ENCODE data around the gene G6PC1. TPM values are rescaled to one million over a fixed set of nuclear protein-coding genes. Genes with fewer than 3 reads are reported as not detected.
"Not testable (repeated sequence)": the region's sequence is repeated elsewhere in the genome, so short reads cannot be mapped to it uniquely, and the experiment has no call there.

Gene G6PC1
- total RNA-seq, 2 donors from 2014 or later = not detected

GRCh38 chr17:42853597-42853967 is 47.0 kb upstream of the G6PC1 start:
- intact Hi-C loops (cut with DNase I) = no loop called here
- Histone ChIP-seq H3K27ac (peak overlapping the region in 1 of 2 donors; percentile 12), H3K36me3 (no peaks in the 10 kb centered on the region), H3K27me3 (replicated peaks; ENCODE audit: insufficient read depth) (no peaks in the 10 kb centered on the region), H3K9me3 (no peaks in the 10 kb centered on the region), H3K4me1 (replicated peaks) (no peaks in the 10 kb centered on the region), H3K4me3 (peak overlapping the region; percentile 21 to 24)
- DNase-seq (ENCODE audit: low spot score) = no peak
- no peak for TF ChIP-seq CTCF (IDR thresholded peaks at IDR 0.05)
- no peak for TF ChIP-seq POLR2AphosphoS5 (IDR thresholded peaks at IDR 0.05)
- TF ChIP-seq POLR2A (IDR thresholded peaks at IDR 0.05) = no peak
- 64% methylated on average over 5 of the region's 5 CpGs for WGBS

GRCh38 chr17:42853968-42854790 is 46.4 kb upstream of the G6PC1 start:
- 79% methylated on average over 15 of the region's 15 CpGs for whole genome bisulfite sequencing
- Histone ChIP-seq H3K9me3 (no peaks in the 10 kb centered on the region), H3K4me3 (peak overlapping the region; percentile 21 to 24), H3K36me3 (no peaks in the 10 kb centered on the region), H3K27ac (peak overlapping the region in 1 of 2 donors; percentile 12), H3K4me1 (replicated peaks) (no peaks in the 10 kb centered on the region), H3K27me3 (replicated peaks; ENCODE audit: insufficient read depth) (no peaks in the 10 kb centered on the region)
- no peak for DNase-seq (ENCODE audit: low spot score)
- TF ChIP-seq POLR2AphosphoS5 (IDR thresholded peaks at IDR 0.05) (no peak), CTCF (IDR thresholded peaks at IDR 0.05) (no peak), POLR2A (IDR thresholded peaks at IDR 0.05) (no peak)
- intact Hi-C loops (cut with DNase I) = no loop called here

GRCh38 chr17:42855048-42855596 is 45.5 kb upstream of the G6PC1 start:
- intact Hi-C loops (cut with DNase I) = no loop called here
- no peaks in the 10 kb centered on the region for H3K9me3 ChIP-seq
- H3K4me3 ChIP-seq = no peak overlapping the region
- no peaks in the 10 kb centered on the region for H3K4me1 ChIP-seq (replicated peaks)
- WGBS = 75% methylated on average over 8 of the region's 8 CpGs
- DNase-seq (ENCODE audit: low spot score) = no peak
- H3K36me3 ChIP-seq = no peaks in the 10 kb centered on the region
- no peak for TF ChIP-seq POLR2A (IDR thresholded peaks at IDR 0.05)
- TF ChIP-seq CTCF (IDR thresholded peaks at IDR 0.05) = no peak
- TF ChIP-seq POLR2AphosphoS5 (IDR thresholded peaks at IDR 0.05) = no peak
- no peak overlapping the region for H3K27ac ChIP-seq
- no peaks in the 10 kb centered on the region for H3K27me3 ChIP-seq (replicated peaks; ENCODE audit: insufficient read depth)

GRCh38 chr17:42856093-42856492 is 44.5 kb upstream of the G6PC1 start:
- H3K4me3 ChIP-seq; H3K36me3 ChIP-seq; H3K9me3 ChIP-seq; H3K27ac ChIP-seq; H3K27me3 ChIP-seq (replicated peaks; ENCODE audit: insufficient read depth); H3K4me1 ChIP-seq (replicated peaks); DNase-seq (ENCODE audit: low spot score); intact Hi-C loops (cut with DNase I): not testable (repeated sequence)
- 74% methylated on average over 6 of the region's 8 CpGs for WGBS

GRCh38 chr17:42856516-42856915 is 44.1 kb upstream of the G6PC1 start:
- H3K36me3 ChIP-seq; H3K9me3 ChIP-seq; H3K4me3 ChIP-seq; DNase-seq (ENCODE audit: low spot score); intact Hi-C loops (cut with DNase I); H3K4me1 ChIP-seq (replicated peaks); H3K27ac ChIP-seq; H3K27me3 ChIP-seq (replicated peaks; ENCODE audit: insufficient read depth): not testable (repeated sequence)
- WGBS = 86% methylated on average over 8 of the region's 8 CpGs

- intact Hi-C loops (cut with DNase I) = no loop called here
- 92% methylated on average over 1 of the region's 1 CpG for whole genome bisulfite sequencing
These were observed 43.2 kb upstream of the G6PC1 start for GRCh38 chr17:42857389-42857788.

More at GRCh38 chr17:42857389-42857788, 43.2 kb upstream of the G6PC1 start:
- Histone ChIP-seq H3K4me3 (no peak overlapping the region), H3K27me3 (replicated peaks; ENCODE audit: insufficient read depth) (no peaks in the 10 kb centered on the region), H3K36me3 (no peaks in the 10 kb centered on the region), H3K4me1 (replicated peaks) (no peaks in the 10 kb centered on the region), H3K9me3 (no peaks in the 10 kb centered on the region), H3K27ac (no peak overlapping the region)
- no peak for TF ChIP-seq POLR2A (IDR thresholded peaks at IDR 0.05)
- no peak for TF ChIP-seq POLR2AphosphoS5 (IDR thresholded peaks at IDR 0.05)
- no peak for TF ChIP-seq CTCF (IDR thresholded peaks at IDR 0.05)
- DNase-seq (ENCODE audit: low spot score) = no peak
